Measurements from ENCODE around the gene MAK.
"Not testable (repeated sequence)": the region's sequence is repeated elsewhere in the genome, so short reads cannot be mapped to it uniquely, and the experiment has no call there.

MAK gene

DNA sequence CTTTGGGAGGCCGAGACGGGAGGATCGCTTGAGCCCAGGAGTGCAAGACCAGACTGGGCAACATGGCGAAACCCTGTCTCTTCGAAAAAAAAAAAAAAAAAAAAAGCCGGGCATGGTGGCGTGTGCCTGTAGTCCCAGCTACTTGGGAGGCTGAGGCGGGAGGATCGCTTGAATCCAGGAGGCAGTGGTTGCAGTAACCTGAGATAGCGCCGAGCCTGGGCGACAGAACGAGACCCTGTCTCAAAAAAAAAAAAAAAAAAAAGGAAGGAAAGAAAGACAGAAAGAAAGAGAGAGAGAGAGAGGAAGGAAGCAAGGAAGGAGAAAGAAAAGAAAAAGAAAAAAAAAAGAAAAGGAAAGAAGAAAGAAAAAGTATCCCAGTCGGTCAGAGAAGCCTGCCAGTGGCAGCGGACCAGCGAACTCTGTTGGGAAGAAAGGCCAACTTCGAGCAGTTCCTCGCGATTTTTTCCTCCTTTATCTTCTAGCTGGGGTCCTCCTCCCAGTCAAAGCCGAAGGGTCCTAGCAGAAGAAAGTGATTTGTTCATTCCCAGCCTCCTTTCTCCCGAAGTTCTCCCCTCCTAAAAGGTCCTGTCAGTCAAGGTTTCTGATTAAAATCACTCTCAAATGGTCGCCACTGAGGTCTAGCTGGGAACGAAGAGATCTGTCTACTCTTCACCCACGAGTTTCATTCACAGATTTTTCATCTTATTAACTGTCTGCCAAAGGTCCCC lies 46.1 kb upstream of the MAK start:
- no peak overlapping the region for H3K4ac ChIP-seq (ENCODE audit: low read depth, low read length)
- H2AFZ ChIP-seq (ENCODE audit: insufficient read depth, low read length, poor library complexity), result no peak overlapping the region
- no peak overlapping the region for H2AK5ac ChIP-seq (ENCODE audit: low read length)
- no peak overlapping the region for H3K18ac ChIP-seq (ENCODE audit: low read length)
- H3K79me1 ChIP-seq (ENCODE audit: low read length), result peaks cover 3% of the 10 kb centered on the region
- no peaks in the 10 kb centered on the region for H3K36me3 ChIP-seq (ENCODE audit: control insufficient read depth in 1 of 2, insufficient read depth in 2 of 2, low read length in 2 of 2)
- peaks cover 7 to 8% of the 10 kb centered on the region in 2 experiments for H3K4me1 ChIP-seq (ENCODE audit: control insufficient read depth in 1 of 2, insufficient read depth in 2 of 2, low read length in 2 of 2)
- H2BK5ac ChIP-seq (ENCODE audit: low read depth, low read length, poor library complexity), result no peak overlapping the region
- peaks cover 41% of the 10 kb centered on the region for H3K27me3 ChIP-seq (ENCODE audit: insufficient read depth, low read length)
- no CpG with 5 or more reads among the region's 24 CpGs for WGBS (ENCODE audit: extremely low coverage, insufficient coverage, insufficient read length)
- no peak overlapping the region for H4K8ac ChIP-seq (ENCODE audit: low read depth, low read length)
- H3K23ac ChIP-seq (ENCODE audit: low read length), result no peak overlapping the region
- H3K14ac ChIP-seq (ENCODE audit: low read length), result no peak overlapping the region
- no peak overlapping the region for H3K4me3 ChIP-seq (ENCODE audit: low read depth, low read length)
- no peak overlapping the region for H4K91ac ChIP-seq (ENCODE audit: low read depth, low read length)
- no peak overlapping the region for H4K12ac ChIP-seq (ENCODE audit: low read depth, low read length)
- no peak overlapping the region for H2BK120ac ChIP-seq (ENCODE audit: insufficient read depth, low read length, poor library complexity)
- H3K4me2 ChIP-seq (ENCODE audit: low read length), result no peak overlapping the region
- H3K79me2 ChIP-seq (ENCODE audit: control insufficient read depth, insufficient read depth, low read length, poor library complexity), result peaks cover 2% of the 10 kb centered on the region
- H3K9ac ChIP-seq (ENCODE audit: low read length), result no peak overlapping the region
- H2BK12ac ChIP-seq (ENCODE audit: low read length), result no peak overlapping the region
- no peak overlapping the region for H3K27ac ChIP-seq (ENCODE audit: low read depth, low read length)
- H3K9me3 ChIP-seq (ENCODE audit: insufficient read depth, low read depth, low read length), result peaks cover 10% of the 10 kb centered on the region
- DNase-seq, result no peak

DNA sequence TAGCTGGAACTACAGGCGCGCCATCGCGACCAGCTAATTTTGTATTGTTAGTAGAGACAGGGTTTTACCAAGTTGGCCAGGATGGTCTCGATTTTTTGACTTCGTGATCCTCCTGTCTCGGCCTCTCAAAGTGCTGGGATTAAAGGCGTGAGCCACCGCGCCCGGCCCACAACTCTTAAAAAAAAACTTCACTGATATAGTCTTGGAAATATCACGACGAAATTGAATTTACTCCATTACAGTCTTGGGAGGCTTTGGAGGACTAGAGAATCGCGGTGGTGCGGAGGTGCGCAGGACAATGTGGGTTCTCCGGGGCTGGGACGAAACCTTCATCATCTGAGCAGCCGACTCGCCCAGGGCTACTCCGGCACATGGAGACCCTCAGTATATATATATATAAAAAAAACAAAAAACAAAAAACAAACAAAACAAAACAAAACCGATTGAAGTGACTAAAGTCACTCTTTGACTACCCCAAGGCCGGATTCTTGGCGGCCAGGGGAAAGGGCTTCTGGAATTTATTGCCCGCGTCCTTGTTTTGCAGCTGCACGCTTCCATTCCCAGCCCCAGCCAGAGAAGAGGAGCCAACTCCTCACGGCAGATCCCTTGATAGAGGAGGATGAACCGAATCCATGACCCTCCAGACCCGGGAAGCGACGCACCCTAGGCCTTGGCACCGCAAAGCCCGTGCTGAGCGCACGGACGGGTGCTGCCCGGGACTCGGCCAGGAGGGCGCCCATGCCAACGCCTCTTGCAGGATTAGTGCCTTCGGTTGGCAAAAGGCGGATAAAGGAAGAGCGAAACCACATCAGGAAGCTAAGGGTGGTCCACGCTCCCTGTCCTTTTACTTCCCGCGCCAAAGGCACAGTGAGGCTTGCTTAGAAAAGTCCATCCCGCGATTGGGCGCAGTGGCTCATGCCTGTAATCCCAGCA lies 45.2 kb upstream of the MAK start:
- Histone ChIP-seq H3K14ac (ENCODE audit: low read length) (no peak overlapping the region), H3K4me3 (ENCODE audit: low read depth, low read length) (no peak overlapping the region), H3K9ac (ENCODE audit: low read length) (no peak overlapping the region), H3K27ac (ENCODE audit: low read depth, low read length) (no peak overlapping the region), H3K79me1 (ENCODE audit: low read length) (peaks cover 3% of the 10 kb centered on the region), H3K4ac (ENCODE audit: low read depth, low read length) (no peak overlapping the region), H4K8ac (ENCODE audit: low read depth, low read length) (no peak overlapping the region), H2BK12ac (ENCODE audit: low read length) (no peak overlapping the region), H2AFZ (ENCODE audit: insufficient read depth, low read length, poor library complexity) (no peak overlapping the region), H4K91ac (ENCODE audit: low read depth, low read length) (no peak overlapping the region), H3K27me3 (ENCODE audit: insufficient read depth, low read length) (peaks cover 41% of the 10 kb centered on the region), H3K36me3 (ENCODE audit: control insufficient read depth in 1 of 2, insufficient read depth in 2 of 2, low read length in 2 of 2) (no peaks in the 10 kb centered on the region), H3K18ac (ENCODE audit: low read length) (no peak overlapping the region), H3K4me1 (ENCODE audit: control insufficient read depth in 1 of 2, insufficient read depth in 2 of 2, low read length in 2 of 2) (peaks cover 7 to 8% of the 10 kb centered on the region in 2 experiments), H4K12ac (ENCODE audit: low read depth, low read length) (no peak overlapping the region), H3K79me2 (ENCODE audit: control insufficient read depth, insufficient read depth, low read length, poor library complexity) (peaks cover 2% of the 10 kb centered on the region), H3K4me2 (ENCODE audit: low read length) (no peak overlapping the region), H3K23ac (ENCODE audit: low read length) (no peak overlapping the region), H3K9me3 (ENCODE audit: insufficient read depth, low read depth, low read length) (peaks cover 10% of the 10 kb centered on the region), H2AK5ac (ENCODE audit: low read length) (no peak overlapping the region), H2BK120ac (ENCODE audit: insufficient read depth, low read length, poor library complexity) (no peak overlapping the region), H2BK5ac (ENCODE audit: low read depth, low read length, poor library complexity) (no peak overlapping the region)
- no peak for DNase-seq
- no CpG with 5 or more reads among the region's 51 CpGs for WGBS (ENCODE audit: extremely low coverage, insufficient coverage, insufficient read length)

DNA sequence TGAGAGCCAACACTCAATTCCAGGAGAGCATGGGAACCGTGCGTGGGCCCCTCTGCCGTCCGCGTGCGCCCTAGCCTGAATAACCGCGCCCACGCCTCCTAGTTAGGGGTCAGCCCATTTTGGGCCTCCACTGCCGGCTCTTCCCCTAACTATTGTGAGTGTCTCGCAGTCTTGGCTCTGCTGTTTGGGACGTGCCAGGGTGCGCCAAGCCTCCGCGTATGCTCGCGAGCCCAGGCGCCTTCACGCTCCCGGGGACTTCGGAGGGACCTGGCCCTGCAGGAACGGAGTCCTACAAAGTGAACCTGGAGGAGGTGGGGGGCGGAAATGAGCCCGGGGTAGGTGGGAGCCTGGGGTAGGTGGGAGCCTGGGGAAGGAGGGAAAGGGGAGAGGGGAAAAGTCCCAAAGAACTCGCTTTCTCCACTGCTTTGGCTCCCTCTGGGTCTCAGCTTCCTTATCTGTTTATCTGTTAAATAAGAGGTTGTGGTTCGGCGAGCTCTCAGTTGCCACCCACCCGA lies 44.4 kb upstream of the MAK start:
- Histone ChIP-seq H2BK5ac (ENCODE audit: low read depth, low read length, poor library complexity) (no peak overlapping the region), H3K79me1 (ENCODE audit: low read length) (peaks cover 3% of the 10 kb centered on the region), H4K12ac (ENCODE audit: low read depth, low read length) (no peak overlapping the region), H3K18ac (ENCODE audit: low read length) (no peak overlapping the region), H3K27ac (ENCODE audit: low read depth, low read length) (no peak overlapping the region), H2AK5ac (ENCODE audit: low read length) (no peak overlapping the region), H2BK12ac (ENCODE audit: low read length) (no peak overlapping the region), H3K4ac (ENCODE audit: low read depth, low read length) (no peak overlapping the region), H3K9me3 (ENCODE audit: insufficient read depth, low read depth, low read length) (peaks cover 10% of the 10 kb centered on the region), H2AFZ (ENCODE audit: insufficient read depth, low read length, poor library complexity) (no peak overlapping the region), H3K36me3 (ENCODE audit: control insufficient read depth in 1 of 2, insufficient read depth in 2 of 2, low read length in 2 of 2) (no peaks in the 10 kb centered on the region), H4K8ac (ENCODE audit: low read depth, low read length) (no peak overlapping the region), H3K4me3 (ENCODE audit: low read depth, low read length) (no peak overlapping the region), H3K4me2 (ENCODE audit: low read length) (peak overlapping the region; percentile 32), H2BK120ac (ENCODE audit: insufficient read depth, low read length, poor library complexity) (no peak overlapping the region), H3K27me3 (ENCODE audit: insufficient read depth, low read length) (peaks cover 41% of the 10 kb centered on the region), H3K4me1 (ENCODE audit: control insufficient read depth in 1 of 2, insufficient read depth in 2 of 2, low read length in 2 of 2) (peaks cover 7% of the 10 kb centered on the region in 2 experiments), H3K14ac (ENCODE audit: low read length) (no peak overlapping the region), H3K9ac (ENCODE audit: low read length) (no peak overlapping the region), H3K23ac (ENCODE audit: low read length) (no peak overlapping the region), H3K79me2 (ENCODE audit: control insufficient read depth, insufficient read depth, low read length, poor library complexity) (peaks cover 2% of the 10 kb centered on the region), H4K91ac (ENCODE audit: low read depth, low read length) (no peak overlapping the region)
- DNase-seq, result no peak
- WGBS (ENCODE audit: extremely low coverage, insufficient coverage, insufficient read length), result no CpG with 5 or more reads among the region's 28 CpGs

DNA sequence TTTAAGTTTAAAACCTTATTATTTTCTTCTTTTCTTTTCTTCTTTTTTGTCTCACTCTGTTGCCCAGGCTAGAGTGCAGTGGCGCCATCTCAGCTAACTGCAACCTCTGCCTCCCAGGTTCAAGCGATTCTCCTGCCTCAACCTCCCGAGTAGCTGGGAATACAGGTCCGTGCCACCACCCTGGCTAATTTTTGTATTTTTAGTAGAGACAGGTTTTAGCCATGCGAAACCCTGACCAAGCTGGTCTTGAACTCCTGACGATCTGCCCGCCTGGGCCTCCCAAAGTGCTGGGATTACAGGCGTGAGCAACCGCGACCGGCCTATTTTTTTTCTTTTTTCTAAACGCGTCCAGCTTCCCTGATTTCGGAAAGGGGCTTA lies 43.9 kb upstream of the MAK start:
- not testable (repeated sequence) for H3K4me3 ChIP-seq (ENCODE audit: low read depth, low read length); H3K9ac ChIP-seq (ENCODE audit: low read length); H3K14ac ChIP-seq (ENCODE audit: low read length); H4K91ac ChIP-seq (ENCODE audit: low read depth, low read length); H3K79me2 ChIP-seq (ENCODE audit: control insufficient read depth, insufficient read depth, low read length, poor library complexity); DNase-seq; H4K8ac ChIP-seq (ENCODE audit: low read depth, low read length); H3K4ac ChIP-seq (ENCODE audit: low read depth, low read length); H4K12ac ChIP-seq (ENCODE audit: low read depth, low read length); H2BK120ac ChIP-seq (ENCODE audit: insufficient read depth, low read length, poor library complexity); H3K4me1 ChIP-seq (ENCODE audit: control insufficient read depth in 1 of 2, insufficient read depth in 2 of 2, low read length in 2 of 2); H3K9me3 ChIP-seq (ENCODE audit: insufficient read depth, low read depth, low read length); H3K23ac ChIP-seq (ENCODE audit: low read length); H2BK5ac ChIP-seq (ENCODE audit: low read depth, low read length, poor library complexity); H2BK12ac ChIP-seq (ENCODE audit: low read length); H3K79me1 ChIP-seq (ENCODE audit: low read length); H3K36me3 ChIP-seq (ENCODE audit: control insufficient read depth in 1 of 2, insufficient read depth in 2 of 2, low read length in 2 of 2); H3K18ac ChIP-seq (ENCODE audit: low read length); H2AFZ ChIP-seq (ENCODE audit: insufficient read depth, low read length, poor library complexity); H2AK5ac ChIP-seq (ENCODE audit: low read length); H3K27ac ChIP-seq (ENCODE audit: low read depth, low read length)
- H3K27me3 ChIP-seq (ENCODE audit: insufficient read depth, low read length), result peaks cover 41% of the 10 kb centered on the region
- peak overlapping the region; percentile 32 for H3K4me2 ChIP-seq (ENCODE audit: low read length)
- WGBS (ENCODE audit: extremely low coverage, insufficient coverage, insufficient read length), result no CpG with 5 or more reads among the region's 14 CpGs

Measured in trophoblast cell (in vitro differentiated cells and primary cell).